NCI-H2081 (cell line): ENCODE measurements around the gene FBXO31.
A peak's percentile ranks its signal among the peaks of the same experiment; 100 is the strongest.

Experiments
- DNase-seq, 2 experiments: peaks; one replicate each; lab custom pipeline; 2025; lab: John Stamatoyannopoulos, UW

FBXO31 gene, protein sequence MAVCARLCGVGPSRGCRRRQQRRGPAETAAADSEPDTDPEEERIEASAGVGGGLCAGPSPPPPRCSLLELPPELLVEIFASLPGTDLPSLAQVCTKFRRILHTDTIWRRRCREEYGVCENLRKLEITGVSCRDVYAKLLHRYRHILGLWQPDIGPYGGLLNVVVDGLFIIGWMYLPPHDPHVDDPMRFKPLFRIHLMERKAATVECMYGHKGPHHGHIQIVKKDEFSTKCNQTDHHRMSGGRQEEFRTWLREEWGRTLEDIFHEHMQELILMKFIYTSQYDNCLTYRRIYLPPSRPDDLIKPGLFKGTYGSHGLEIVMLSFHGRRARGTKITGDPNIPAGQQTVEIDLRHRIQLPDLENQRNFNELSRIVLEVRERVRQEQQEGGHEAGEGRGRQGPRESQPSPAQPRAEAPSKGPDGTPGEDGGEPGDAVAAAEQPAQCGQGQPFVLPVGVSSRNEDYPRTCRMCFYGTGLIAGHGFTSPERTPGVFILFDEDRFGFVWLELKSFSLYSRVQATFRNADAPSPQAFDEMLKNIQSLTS

DNA sequence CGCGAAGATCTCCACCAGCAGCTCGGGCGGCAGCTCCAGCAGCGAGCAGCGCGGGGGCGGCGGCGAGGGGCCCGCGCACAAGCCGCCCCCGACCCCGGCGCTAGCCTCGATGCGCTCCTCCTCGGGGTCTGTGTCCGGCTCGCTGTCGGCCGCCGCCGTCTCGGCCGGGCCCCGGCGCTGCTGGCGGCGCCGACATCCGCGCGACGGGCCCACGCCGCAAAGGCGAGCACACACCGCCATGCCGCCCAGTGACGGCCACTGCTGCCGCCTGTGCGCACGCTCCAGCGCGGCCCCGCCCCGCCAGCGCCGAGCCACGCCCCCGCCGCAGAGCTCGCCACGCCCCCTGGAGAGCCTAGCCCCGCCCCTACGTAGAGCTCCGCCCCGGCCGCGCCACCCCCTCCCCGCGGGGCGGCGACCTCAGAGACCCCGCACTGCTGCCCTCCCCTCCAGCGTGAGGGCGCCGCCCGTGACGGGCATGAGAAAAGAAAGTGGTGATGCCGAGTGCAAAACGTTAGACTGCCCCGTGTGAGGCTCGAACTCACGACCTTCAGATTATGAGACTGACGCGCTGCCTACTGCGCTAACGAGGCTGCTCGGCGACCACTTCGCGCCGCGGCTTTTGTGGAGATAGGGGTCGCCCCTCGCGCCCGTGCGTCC lies at the start of gene FBXO31:
FBXO31 (minus strand) TSS at position 272 of the 657 bp plus-strand sequence; CDS start at position 240, 32 bp downstream.
- DNase-seq: peak; percentile 63 to 74

DNA sequence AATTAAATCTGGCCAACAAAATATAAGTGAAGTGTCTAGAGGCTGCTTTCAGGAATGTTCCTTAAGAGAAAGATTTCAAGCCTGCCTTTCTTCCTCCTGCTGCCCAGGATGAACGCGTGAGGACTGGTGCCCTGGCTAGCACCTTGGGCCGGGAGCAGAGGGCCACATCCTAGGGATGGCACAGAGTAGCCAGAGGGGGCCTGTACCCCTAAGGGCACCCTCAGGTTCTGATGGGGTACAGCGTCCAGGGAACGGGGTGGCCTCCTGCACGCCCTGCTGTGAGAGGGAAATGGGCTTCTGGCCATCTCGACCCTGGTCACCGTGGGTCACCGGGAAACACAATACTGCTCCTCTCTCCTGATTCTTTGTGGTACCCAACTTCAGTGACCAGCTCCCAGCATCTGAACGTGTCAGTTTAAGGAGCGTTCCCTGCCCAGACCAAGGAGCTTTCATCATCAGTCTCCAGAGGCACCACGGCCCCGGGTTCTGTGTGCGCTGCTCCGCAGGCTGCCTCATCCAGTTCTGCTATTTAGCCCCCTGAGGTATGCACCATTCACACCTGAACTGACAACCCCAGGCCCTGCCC lies 48.8 kb upstream of the FBXO31 start:
- DNase-seq: no peak

DNA sequence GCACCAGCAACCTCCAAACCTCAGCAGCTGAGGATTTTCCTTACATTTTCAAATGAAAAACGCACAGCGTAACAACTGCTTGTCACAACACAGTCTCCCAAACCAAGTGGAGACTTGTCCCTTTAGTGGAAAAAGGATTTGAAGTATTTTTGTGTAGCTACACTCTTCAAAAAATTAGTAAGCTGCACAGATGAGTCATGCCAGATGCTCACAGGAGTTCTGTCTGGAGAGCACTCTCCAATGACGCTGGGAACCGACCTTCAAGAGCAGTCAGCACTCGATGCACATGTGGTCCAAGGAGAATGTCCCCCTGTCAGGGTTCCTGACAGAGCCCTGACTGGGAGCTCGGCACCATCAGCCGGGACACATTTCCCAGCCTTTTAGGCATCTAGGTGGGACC lies 48.4 kb upstream of the FBXO31 start:
- no peak for DNase-seq

DNA sequence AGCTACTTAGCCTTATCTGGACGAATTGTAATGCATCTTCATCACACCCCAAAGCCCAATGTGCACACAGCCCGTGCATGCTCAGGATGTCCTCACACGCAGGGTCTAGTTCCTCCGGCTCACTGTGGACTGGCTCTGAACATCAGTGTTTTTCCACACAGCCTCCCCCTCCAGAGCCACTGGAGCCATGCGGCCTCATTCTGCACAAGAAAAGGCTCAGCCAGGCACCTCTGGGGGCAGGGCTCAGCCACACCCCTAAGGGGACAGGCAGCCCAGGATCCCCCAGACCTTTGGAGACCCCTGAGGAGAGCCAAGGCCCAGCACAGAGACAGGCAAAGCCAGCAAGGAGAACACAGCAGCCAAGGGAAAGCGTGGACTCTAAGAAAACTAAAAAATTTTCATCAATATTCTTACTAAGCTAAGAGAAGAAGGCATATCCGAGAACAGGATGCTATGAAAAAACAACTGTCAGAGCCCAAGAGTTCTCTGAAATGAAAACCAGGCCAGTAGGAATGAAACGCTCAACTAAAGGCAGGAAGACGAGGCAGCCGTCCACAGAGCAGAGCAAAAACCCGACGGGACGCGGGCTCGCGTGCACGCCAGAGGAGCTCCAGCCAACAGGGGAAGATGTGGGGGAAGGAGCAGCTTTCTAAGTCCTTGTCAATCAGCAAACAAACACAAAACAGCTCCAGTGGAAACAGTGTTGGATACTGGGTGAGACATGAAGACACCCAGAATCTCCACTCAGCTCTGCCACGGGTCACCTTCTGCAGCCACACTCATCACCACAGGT lies 43.0 kb upstream of the FBXO31 start:
- DNase-seq: no peak

DNA sequence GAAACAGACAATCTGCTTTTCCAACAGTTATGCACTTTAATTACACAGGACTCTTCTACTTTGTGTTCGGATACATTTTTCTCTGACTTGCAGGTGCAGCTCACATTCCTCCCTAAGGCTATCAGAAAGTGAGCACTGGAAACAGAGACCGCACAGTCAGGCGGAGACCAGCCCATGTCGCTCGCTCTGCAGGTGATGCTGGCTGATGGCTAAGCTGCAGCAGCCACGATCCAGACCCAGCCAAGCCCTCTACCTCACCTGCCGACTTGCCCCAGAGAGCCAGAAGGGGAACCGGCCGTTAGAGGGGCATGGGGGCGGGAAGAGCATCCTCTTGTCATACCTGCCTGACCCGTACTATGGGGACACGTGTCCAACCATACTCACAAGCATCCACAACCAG lies 42.4 kb upstream of the FBXO31 start:
- DNase-seq: no peak

DNA sequence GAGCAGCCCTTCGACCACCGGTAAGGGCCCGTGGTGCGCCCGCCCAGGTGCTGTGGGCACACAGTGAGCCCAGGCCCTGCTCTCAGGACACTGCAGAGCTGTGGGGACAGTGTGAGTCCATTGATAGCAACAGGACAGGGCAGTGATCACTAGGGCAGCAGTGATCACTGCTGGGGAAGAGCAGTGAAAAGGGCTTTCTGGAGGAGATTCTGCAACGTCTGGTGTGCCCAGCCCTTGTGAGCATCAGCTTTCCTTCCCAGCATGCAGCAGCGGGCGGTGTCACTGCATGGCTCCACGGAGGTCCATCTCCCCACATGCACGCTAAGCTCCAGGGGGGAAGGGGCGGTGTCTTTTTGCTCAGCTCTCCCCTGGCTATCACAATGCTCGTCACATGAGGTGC lies 40.7 kb upstream of the FBXO31 start:
- no peak for DNase-seq

DNA sequence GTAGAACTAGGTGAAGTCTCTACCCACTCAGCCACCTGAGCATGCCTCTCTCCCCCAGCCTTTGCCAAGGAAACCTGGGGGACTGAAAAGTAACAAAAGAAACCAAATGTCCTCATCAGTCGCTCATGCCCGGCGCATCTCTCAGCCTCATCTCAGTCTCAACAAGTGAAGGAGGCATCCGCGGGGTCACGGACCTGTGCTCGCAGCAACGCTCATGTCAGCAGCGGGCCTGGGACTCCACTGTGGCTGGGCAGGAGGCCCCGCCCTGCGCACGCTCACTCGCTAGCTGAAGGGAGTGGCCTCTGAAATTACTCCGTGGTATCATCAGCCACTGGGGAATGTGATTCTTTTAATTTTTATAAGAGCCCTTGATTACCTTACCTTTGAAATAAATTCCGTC lies 39.9 kb upstream of the FBXO31 start:
- no peak for DNase-seq

DNA sequence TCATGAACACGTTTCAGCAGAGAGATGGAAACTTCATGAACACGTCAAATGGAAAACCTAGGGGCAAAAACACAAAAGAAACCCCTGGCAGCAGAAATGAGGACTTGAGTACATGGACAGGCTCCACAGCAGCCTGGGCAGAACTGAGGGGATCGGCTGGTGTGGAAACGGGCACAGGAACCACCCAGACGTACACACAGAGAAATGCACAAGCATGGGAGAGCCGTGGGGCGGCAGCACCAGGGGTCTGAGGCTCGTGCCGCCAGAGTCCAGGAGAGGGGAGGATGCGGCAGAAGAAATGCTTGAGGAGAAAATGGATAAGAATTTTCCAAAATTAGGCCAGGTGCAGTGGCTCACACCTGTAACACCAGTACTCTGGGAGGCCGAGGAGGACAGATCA lies 38.5 kb upstream of the FBXO31 start:
- no peak for DNase-seq

DNA sequence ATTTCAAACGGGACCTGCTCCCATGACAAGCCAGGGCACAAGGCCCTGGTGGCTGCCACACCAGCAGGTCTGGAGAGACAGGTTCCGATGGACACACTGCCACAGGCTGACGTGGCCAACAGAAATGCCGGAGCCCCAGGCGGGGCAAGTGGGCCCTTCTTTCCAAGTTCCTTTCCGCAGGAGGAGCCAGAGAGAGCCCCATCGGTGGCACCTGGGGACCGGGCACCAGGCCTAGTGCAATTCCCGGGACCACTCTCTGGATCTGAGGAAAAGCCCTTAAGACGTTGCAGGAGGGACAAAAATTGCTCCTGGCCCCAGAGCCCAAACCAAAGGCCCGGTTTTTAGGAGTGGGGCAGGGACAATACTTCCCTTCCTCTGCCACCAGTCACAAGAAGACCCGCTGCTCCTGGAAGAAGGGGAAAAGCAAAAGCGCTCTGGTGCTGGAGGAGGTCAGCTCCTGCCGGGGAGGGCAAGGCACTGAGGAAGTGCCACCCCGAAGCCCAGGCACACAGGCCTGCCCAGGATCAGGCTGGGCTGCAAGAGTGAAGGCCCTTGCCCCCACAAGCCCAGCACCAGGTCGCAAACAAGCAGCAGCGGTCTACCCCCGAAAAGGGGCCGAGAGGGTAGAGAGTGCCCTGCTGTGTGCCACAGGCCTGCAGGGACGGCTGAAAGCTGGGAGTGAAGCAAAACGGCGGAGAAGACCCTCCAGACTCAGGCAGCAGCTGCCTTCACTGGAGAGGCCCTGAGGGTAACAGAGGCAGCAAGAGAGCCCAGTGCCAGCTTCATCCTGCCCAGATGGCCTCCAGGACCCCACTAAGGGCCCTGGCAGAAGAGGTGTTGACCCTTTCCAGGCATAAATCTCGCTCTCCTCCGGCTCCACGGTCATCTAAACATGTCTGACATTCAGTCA lies 37.7 kb upstream of the FBXO31 start:
- DNase-seq: no peak

DNA sequence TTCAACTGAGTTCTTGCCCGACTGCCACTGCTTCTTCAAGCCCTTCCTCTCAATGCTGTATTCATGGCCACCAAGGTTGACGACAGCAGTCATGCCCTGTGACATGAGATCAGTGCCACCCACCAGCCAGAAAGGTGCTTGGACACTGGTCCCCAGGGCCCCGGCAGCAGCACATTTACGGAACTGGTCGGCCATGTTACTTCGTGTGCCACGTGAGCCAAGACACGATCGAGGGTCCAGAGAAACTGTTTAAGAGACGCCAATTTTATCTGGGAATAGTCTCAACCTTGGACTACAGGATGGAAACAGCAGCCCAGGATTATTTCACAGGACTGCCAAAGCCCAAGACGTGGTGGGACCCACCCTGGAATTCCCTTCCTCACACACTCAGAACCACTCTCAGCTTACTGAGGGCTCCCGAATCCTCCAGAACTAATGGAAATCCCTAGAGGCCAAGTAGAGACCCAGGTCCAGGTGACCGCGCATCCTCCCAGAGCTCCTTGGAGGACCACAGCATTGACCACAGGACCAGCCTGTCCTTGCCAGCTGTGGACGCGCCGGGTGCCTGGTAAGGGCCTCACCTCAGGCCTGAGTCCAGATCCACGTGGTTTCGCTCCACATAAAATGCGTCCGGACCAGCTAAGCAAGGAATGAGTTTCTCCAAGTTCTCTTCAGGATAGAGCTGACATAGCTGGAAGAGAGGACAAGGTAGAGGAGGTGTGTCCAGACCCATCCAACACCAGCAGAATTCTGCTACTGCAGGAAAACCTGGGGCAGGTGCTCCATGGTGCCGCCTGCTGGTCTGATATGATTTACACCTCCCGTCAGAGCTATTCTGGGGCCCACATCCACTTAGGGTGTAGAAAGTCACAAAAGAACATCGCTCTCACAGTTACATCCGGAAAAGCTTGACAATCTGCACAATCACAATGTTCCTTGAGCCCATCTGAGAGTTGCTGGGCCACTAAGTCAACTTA lies 36.7 kb upstream of the FBXO31 start:
- no peak for DNase-seq

DNA sequence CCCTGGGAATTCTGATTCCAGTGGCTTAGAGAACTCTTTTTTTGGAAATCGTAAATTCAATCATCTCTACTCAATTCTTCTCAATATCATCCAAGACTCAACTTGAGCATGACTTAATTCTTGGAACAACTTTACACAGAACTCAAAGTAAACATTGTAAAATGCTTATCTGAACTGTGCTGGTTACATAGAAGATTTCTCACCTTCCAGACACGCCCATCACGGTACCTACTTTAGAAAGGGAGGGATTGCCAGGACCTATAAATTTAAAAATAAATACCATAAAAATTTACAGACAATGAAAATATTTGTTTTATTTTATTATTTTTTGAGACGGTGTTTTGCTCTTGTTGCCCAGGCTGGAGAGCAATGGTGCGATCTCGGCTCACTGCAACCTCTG lies 35.1 kb upstream of the FBXO31 start:
- no peak for DNase-seq

DNA sequence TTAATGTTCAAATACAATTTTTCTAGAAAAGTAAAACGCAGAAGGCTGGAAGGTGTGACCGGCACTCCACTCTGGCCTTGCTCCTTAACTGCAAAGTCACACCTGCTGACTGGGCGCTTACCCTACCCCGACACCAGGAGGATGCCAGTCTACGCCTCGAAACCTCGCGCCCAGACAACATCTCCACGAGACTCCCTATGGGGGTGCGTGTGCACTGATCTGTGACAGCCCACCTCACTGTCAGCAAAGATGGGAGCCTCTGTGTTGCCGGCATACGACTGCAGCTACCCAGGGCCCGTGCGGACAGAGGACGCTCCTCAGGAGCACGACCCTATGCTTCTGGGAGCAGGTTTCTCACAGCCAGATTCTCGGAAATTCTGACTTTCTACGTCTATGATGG lies 34.6 kb upstream of the FBXO31 start:
- no peak for DNase-seq

DNA sequence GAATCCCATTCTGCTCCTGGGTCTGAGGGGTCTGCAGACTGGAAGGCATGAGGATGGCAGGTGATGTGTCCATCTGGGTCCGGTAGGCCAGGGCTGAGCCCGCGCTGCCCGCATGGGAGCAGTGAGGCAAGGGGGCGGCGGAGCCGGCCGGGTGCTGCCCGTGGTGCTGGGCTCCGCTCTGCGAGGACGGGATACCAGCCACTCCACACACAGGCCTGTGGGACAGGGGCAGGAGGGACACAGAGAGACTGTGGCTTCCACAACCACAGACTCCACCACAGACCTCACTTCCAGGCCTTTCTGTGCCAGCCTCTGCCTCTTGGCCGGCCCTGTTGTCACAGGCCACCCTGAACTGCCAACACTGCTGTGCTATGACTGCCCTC lies 33.9 kb upstream of the FBXO31 start:
- DNase-seq: no peak

DNA sequence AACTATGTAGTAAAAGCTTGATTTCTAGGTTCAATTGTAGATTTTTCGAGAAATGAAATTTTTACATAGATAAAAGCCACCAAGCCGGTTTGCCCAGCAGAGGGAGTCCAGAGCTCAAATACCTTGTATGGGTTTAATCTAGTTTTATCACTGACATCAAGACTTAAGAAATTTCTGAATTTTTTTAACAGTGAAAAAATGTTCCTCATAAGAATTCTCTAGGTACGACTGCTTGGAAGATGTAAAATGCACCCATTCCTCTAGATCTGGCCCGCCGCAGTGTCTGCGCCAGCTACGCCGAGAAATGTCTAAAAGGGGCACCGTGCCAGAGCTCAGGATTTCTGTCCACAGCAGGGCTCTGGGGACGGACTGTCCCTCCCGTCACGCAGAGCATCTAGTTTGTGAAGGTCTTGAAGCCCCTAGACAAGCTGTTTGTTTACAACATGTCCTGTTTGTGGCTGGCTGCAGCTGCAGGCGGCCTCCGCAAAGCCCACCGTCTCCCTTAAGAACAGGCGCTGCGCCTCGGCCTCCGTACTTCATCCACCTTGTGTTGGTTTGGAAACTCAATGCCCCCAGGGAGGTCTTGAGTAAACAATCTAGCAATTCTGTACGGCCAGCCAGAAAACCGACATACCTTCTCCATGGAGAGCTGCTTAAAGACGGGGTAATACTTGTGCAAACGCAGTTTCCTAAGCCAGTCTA lies 33.4 kb upstream of the FBXO31 start:
- DNase-seq: no peak

DNA sequence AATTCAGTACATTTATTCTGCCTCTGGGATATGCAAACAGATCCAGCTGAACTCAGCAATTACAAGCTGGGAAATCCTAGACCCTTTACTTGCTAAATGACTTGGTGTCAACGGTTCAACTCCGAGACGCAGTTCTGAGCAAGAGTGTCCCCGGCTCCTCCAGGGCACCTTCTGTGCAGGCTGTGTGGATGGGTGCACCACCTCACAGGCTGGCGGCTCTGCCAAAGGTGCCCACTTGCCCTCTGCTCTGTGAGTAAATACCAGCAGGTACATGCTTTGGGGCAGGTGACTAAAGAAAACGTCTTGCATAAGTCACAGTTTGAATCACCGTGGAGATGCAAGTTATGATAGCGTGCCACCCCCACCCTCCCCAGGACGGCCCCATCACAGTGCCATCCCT lies 31.9 kb upstream of the FBXO31 start:
- DNase-seq: no peak

DNA sequence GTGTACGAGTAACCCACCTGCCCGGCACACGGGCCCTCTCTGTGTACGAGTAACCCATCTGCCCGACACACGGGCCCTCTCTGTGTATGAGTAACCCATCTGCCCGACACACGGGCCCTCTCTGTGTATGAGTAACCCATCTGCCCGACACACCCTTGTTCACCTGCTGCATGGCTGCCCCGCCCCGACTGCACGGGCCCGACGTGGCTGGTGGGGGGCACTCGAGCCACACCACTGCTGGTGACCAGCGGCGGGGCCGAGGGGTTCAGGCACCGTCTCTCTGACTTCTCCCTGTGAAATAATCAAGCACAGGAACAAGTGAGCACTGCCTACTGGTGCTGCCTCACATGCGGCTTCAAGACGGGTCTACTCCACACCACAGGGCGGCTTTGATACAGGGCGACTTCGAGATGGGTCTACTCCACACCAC lies 30.7 kb upstream of the FBXO31 start:
- DNase-seq: no peak

DNA sequence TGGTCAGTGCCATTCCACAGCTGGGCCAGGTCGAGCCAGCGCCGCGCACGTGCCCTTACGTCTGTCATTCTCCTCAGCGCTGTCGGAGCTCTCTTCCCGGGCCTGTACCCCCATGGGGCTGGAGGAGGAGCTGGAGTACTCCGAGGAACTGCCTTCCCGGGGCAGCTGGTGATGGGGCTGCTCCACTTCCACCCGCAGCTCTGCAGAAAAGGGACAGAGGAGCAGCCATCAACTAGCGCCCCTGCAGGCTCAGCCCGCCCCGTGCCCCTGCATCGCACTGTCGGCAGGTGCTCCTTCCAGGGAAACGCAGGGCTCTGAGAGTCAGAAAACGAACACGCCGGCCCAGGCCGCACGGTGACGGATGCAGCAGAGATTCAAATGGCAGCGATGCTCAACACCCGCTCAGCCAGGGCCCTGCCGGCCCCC lies 29.4 kb upstream of the FBXO31 start:
- DNase-seq: no peak

DNA sequence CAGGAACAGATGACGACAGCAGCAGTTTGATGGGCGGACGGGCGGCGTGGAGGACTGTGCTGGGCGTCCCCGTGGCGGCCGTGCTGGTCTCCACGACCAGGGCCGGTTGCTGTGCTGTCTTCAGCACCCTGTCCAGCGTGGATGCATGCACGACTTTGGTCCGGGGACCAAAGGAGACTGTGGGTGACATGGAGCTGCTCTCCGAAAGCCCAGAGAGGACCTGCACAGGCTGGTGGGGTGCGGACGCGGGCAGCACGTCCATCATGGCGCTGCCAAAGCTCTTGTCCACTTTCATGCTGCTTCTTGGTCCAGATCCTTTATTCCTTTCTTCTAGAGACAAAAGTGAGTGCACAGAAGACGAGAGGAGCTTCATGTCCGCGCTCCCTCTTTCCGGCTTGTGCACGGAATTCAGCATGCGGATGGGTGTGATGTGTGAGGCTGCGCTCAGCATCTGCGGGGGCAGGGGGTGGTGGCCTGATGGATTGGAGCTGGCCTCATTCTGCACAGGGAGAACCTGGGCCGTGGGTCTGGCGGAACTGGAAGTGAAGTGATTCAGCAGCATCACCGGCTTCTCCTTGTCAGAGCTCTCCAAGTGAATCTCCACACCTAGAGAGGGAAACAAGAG lies 28.9 kb upstream of the FBXO31 start:
- no peak for DNase-seq
